Trophoblast cell (in vitro differentiated cells and primary cell): ENCODE results near the gene LDHA. TPM values are rescaled to one million over a fixed set of nuclear protein-coding genes. Genes with fewer than 3 reads are reported as not detected.

Experiments used
- DNase-seq, 2 donors: peaks; one replicate each; pipeline ENCODE4 v3.0.0-alpha.2; 2016
- H2AFZ ChIP-seq: 2 replicates; pipeline ENCODE4 v1.6.1; 2013; ENCODE audit warnings: low read length, moderate library complexity, mild to moderate bottlenecking; ENCODE audit not compliant: insufficient read depth, poor library complexity
- H2AK5ac ChIP-seq: 2 replicates; pipeline ENCODE4 v1.6.1; 2013; ENCODE audit warnings: mild to moderate bottlenecking, low read length
- H2BK120ac ChIP-seq: 2 replicates; pipeline ENCODE4 v1.6.1; 2013; ENCODE audit warnings: low read length, mild to moderate bottlenecking, moderate library complexity; ENCODE audit not compliant: insufficient read depth, poor library complexity
- H2BK12ac ChIP-seq: 2 replicates; pipeline ENCODE4 v1.6.1; 2013; ENCODE audit warnings: mild to moderate bottlenecking, low read length, moderate library complexity
- H2BK5ac ChIP-seq: 2 replicates; pipeline ENCODE4 v1.6.1; 2013; ENCODE audit warnings: low read length, low read depth, moderate library complexity, mild to moderate bottlenecking; ENCODE audit not compliant: poor library complexity
- H3K14ac ChIP-seq: 2 replicates; pipeline ENCODE4 v1.6.1; 2013; ENCODE audit warnings: mild to moderate bottlenecking, low read length
- H3K18ac ChIP-seq: 2 replicates; pipeline ENCODE4 v1.6.1; 2013; ENCODE audit warnings: mild to moderate bottlenecking, low read length
- H3K23ac ChIP-seq: 2 replicates; pipeline ENCODE4 v1.6.1; 2013; ENCODE audit warnings: low read length
- H3K27ac ChIP-seq: 2 replicates; pipeline ENCODE4 v1.5.1; 2013; ENCODE audit warnings: low read depth, mild to moderate bottlenecking, inconsistent platforms, low read length, moderate library complexity
- H3K27me3 ChIP-seq: 2 replicates; pipeline ENCODE4 v1.6.1; 2013; ENCODE audit warnings: inconsistent platforms, mild to moderate bottlenecking, low read length, moderate library complexity; ENCODE audit not compliant: insufficient read depth
- H3K36me3 ChIP-seq, 2 experiments: 1 replicate in 1 of 2; 2 replicates in 1 of 2; pipeline ENCODE4 v1.6.1; 2013; ENCODE audit warnings: low read length in 2 of 2, mild to moderate bottlenecking in 2 of 2, moderate library complexity in 1 of 2; ENCODE audit not compliant: insufficient read depth in 2 of 2, control insufficient read depth in 1 of 2
- H3K4ac ChIP-seq: 2 replicates; pipeline ENCODE4 v1.6.1; 2013; ENCODE audit warnings: low read depth, mild to moderate bottlenecking, low read length, moderate library complexity
- H3K4me1 ChIP-seq, 2 experiments: 1 replicate in 1 of 2; 2 replicates in 1 of 2; pipeline ENCODE4 v1.6.1; 2013; ENCODE audit warnings: low read length in 2 of 2, mild to moderate bottlenecking in 2 of 2, moderate library complexity in 1 of 2; ENCODE audit not compliant: insufficient read depth in 2 of 2, control insufficient read depth in 1 of 2
- H3K4me2 ChIP-seq: 2 replicates; pipeline ENCODE4 v1.6.1; 2013; ENCODE audit warnings: inconsistent platforms, mild to moderate bottlenecking, low read length, moderate library complexity
- H3K4me3 ChIP-seq: 2 replicates; pipeline ENCODE4 v1.5.1; 2013; ENCODE audit warnings: mild to moderate bottlenecking, low read depth, low read length, inconsistent platforms
- H3K79me1 ChIP-seq: one replicate; pipeline ENCODE4 v1.6.1; 2013; ENCODE audit warnings: low read length
- H3K79me2 ChIP-seq: 2 replicates; pipeline ENCODE4 v1.6.1; 2013; ENCODE audit warnings: low read length, mild to moderate bottlenecking; ENCODE audit not compliant: control insufficient read depth, insufficient read depth, poor library complexity
- H3K9ac ChIP-seq: 2 replicates; pipeline ENCODE4 v1.6.1; 2013; ENCODE audit warnings: mild to moderate bottlenecking, low read length
- H3K9me3 ChIP-seq: 2 replicates; pipeline ENCODE4 v1.6.1; 2013; ENCODE audit warnings: low read depth, mild to moderate bottlenecking, control low read depth, inconsistent platforms, low read length; ENCODE audit not compliant: insufficient read depth
- H4K12ac ChIP-seq: 2 replicates; pipeline ENCODE4 v1.6.1; 2013; ENCODE audit warnings: low read depth, mild to moderate bottlenecking, low read length, moderate library complexity
- H4K8ac ChIP-seq: 2 replicates; pipeline ENCODE4 v1.6.1; 2013; ENCODE audit warnings: low read depth, mild to moderate bottlenecking, low read length, moderate library complexity
- H4K91ac ChIP-seq: one replicate; pipeline ENCODE4 v1.6.1; 2013; ENCODE audit warnings: low read depth, mild to moderate bottlenecking, low read length, moderate library complexity
- WGBS: extraction: QIAGEN DNeasy Blood & Tissue Kit; methylation state at CpG from one replicate; pipeline ENCODE4 v1.1.7; 2013; ENCODE audit warnings: missing lambda C conversion rate; ENCODE audit not compliant: insufficient read length, insufficient coverage; ENCODE audit errors: extremely low coverage; 5-methylcytosine and 5-hydroxymethylcytosine counted together
- polyA plus RNA-seq: library from polyadenylated mRNA; stranded (reverse); fragments of 200-250 nt; gene quantifications from 2 replicates; pipeline ENCODE4 v1.2.3, GENCODE V29; 2013

Gene LDHA
- 561 and 571 TPM in 2 replicates for polyA plus RNA-seq

- Histone ChIP-seq H3K79me2 (peaks cover 7% of the 10 kb centered on the region), H4K91ac (peak within 1 kb of the TSS; percentile 56), H3K27ac (peak within 1 kb of the TSS; percentile 87), H3K79me1 (peaks cover 7% of the 10 kb centered on the region), H2BK5ac (peak within 1 kb of the TSS; percentile 20), H3K4me2 (peak within 1 kb of the TSS; percentile 64), H3K36me3 (peaks cover 11 to 14% of the 10 kb centered on the region in 2 experiments), H2BK120ac (peak within 1 kb of the TSS; percentile 3), H3K9me3 (no peaks in the 10 kb centered on the region), H3K4me3 (peak within 1 kb of the TSS; percentile 78), H2AFZ (peak within 1 kb of the TSS; percentile 50), H4K8ac (peak within 1 kb of the TSS; percentile 69), H3K23ac (no peak within 1 kb of the TSS), H3K27me3 (no peaks in the 10 kb centered on the region), H3K9ac (peak within 1 kb of the TSS; percentile 74), H2AK5ac (peak within 1 kb of the TSS; percentile 37), H2BK12ac (no peak within 1 kb of the TSS), H3K14ac (peak within 1 kb of the TSS; percentile 56), H3K4me1 (peaks cover 0 to 8% of the 10 kb centered on the region in 2 experiments), H4K12ac (peak within 1 kb of the TSS; percentile 25), H3K4ac (peak within 1 kb of the TSS; percentile 41), H3K18ac (peak within 1 kb of the TSS; percentile 54)
- peak; percentile 95 to 96 for DNase-seq
- WGBS: no CpG with 5 or more reads among the region's 60 CpGs
These were observed at the start of gene LDHA for GRCh38 chr11:18394275-18394927. TSS of gene LDHA (plus strand) at chr11:18394563. CDS start at chr11:18396843, 2,280 bp downstream.

- Histone ChIP-seq H3K79me1 (no peaks in the 10 kb centered on the region), H2BK120ac (no peak overlapping the region), H3K4me2 (no peak overlapping the region), H4K12ac (no peak overlapping the region), H3K23ac (no peak overlapping the region), H3K14ac (no peak overlapping the region), H3K27me3 (no peaks in the 10 kb centered on the region), H2BK5ac (no peak overlapping the region), H3K79me2 (no peaks in the 10 kb centered on the region), H3K9ac (no peak overlapping the region), H3K4me3 (no peak overlapping the region), H4K8ac (no peak overlapping the region), H3K27ac (no peak overlapping the region), H3K18ac (no peak overlapping the region), H2AK5ac (no peak overlapping the region), H3K9me3 (no peaks in the 10 kb centered on the region), H2BK12ac (no peak overlapping the region), H3K4me1 (no peaks in the 10 kb centered on the region), H2AFZ (no peak overlapping the region), H3K36me3 (peaks cover 25 to 31% of the 10 kb centered on the region in 2 experiments), H3K4ac (no peak overlapping the region), H4K91ac (no peak overlapping the region)
- no peak for DNase-seq
- no CpG with 5 or more reads among the region's 5 CpGs for WGBS
These were observed 46.8 kb upstream of the LDHA start for GRCh38 chr11:18347471-18348125.

GRCh38 chr11:18352581-18352980 lies 41.8 kb upstream of the LDHA start:
- WGBS: no CpG with 5 or more reads among the region's 3 CpGs
- no peak overlapping the region for H3K18ac ChIP-seq
- DNase-seq: peak in 1 of 2 donors; percentile 45

GRCh38 chr11:18358646-18359045 lies 35.7 kb upstream of the LDHA start:
- Histone ChIP-seq H3K4me1 (peaks cover 0 to 2% of the 10 kb centered on the region in 2 experiments), H3K4ac (no peak overlapping the region), H3K79me1 (no peaks in the 10 kb centered on the region), H3K4me2 (no peak overlapping the region), H2BK12ac (no peak overlapping the region), H3K27me3 (no peaks in the 10 kb centered on the region), H3K27ac (no peak overlapping the region), H4K91ac (no peak overlapping the region), H2BK120ac (no peak overlapping the region), H2BK5ac (no peak overlapping the region), H4K8ac (no peak overlapping the region), H3K9me3 (no peaks in the 10 kb centered on the region), H2AK5ac (no peak overlapping the region), H3K79me2 (no peaks in the 10 kb centered on the region), H3K18ac (no peak overlapping the region), H3K14ac (no peak overlapping the region), H3K36me3 (peaks cover 26 to 29% of the 10 kb centered on the region in 2 experiments), H2AFZ (no peak overlapping the region), H3K23ac (no peak overlapping the region), H3K9ac (no peak overlapping the region), H4K12ac (no peak overlapping the region), H3K4me3 (no peak overlapping the region)
- no CpG with 5 or more reads among the region's 4 CpGs for WGBS
- DNase-seq: no peak

More at GRCh38 chr11:18352581-18352980, 41.8 kb upstream of the LDHA start:
- H4K12ac ChIP-seq: no peak overlapping the region
- no peak overlapping the region for H3K23ac ChIP-seq
- no peak overlapping the region for H2BK120ac ChIP-seq
- no peaks in the 10 kb centered on the region for H3K9me3 ChIP-seq
- H3K14ac ChIP-seq: no peak overlapping the region
- H2BK12ac ChIP-seq: no peak overlapping the region
- no peak overlapping the region for H4K91ac ChIP-seq
- H3K4ac ChIP-seq: no peak overlapping the region
- no peak overlapping the region for H3K9ac ChIP-seq
- H3K27me3 ChIP-seq: no peaks in the 10 kb centered on the region
- H4K8ac ChIP-seq: no peak overlapping the region
- peaks cover 20 to 22% of the 10 kb centered on the region in 2 experiments for H3K36me3 ChIP-seq
- no peak overlapping the region for H3K4me2 ChIP-seq
- no peaks in the 10 kb centered on the region for H3K79me1 ChIP-seq
- H3K27ac ChIP-seq: no peak overlapping the region
- no peak overlapping the region for H2AFZ ChIP-seq
- H2AK5ac ChIP-seq: no peak overlapping the region
- H2BK5ac ChIP-seq: no peak overlapping the region
- no peaks in the 10 kb centered on the region for H3K4me1 ChIP-seq
- H3K79me2 ChIP-seq: no peaks in the 10 kb centered on the region
- H3K4me3 ChIP-seq: no peak overlapping the region
